Measurements from ENCODE around the gene IRAK3.

IRAK3 gene

GRCh38 chr12:66188584-66189485, at the start of gene IRAK3:
TSS of gene IRAK3 (plus strand) at chr12:66189214. CDS start at chr12:66189300, 86 bp downstream.
- peak; percentile 43 to 52 for DNase-seq

- no peak for DNase-seq
These were observed 49.7 kb upstream of the IRAK3 start for GRCh38 chr12:66139328-66139727.

GRCh38 chr12:66140731-66141130, 48.3 kb upstream of the IRAK3 start:
- DNase-seq: no peak

GRCh38 chr12:66141299-66141698, 47.7 kb upstream of the IRAK3 start:
- DNase-seq: no peak

- no peak for DNase-seq
These were observed 46.2 kb upstream of the IRAK3 start for GRCh38 chr12:66142826-66143225.

GRCh38 chr12:66143868-66144267, 45.1 kb upstream of the IRAK3 start:
- no peak for DNase-seq

GRCh38 chr12:66144791-66145754, 43.9 kb upstream of the IRAK3 start:
- DNase-seq: no peak

GRCh38 chr12:66149702-66150398, 39.2 kb upstream of the IRAK3 start:
- DNase-seq: no peak

GRCh38 chr12:66152732-66153131, 36.3 kb upstream of the IRAK3 start:
- no peak for DNase-seq

GRCh38 chr12:66154776-66155175, 34.2 kb upstream of the IRAK3 start:
- DNase-seq: no peak

GRCh38 chr12:66156654-66157053, 32.4 kb upstream of the IRAK3 start:
- no peak for DNase-seq

- DNase-seq: no peak
These were observed 29.9 kb upstream of the IRAK3 start for GRCh38 chr12:66159123-66159522.

GRCh38 chr12:66160704-66161103, 28.3 kb upstream of the IRAK3 start:
- no peak for DNase-seq

GRCh38 chr12:66162701-66163100, 26.3 kb upstream of the IRAK3 start:
- DNase-seq: no peak

- no peak for DNase-seq
These were observed 25.7 kb upstream of the IRAK3 start for GRCh38 chr12:66163289-66163688.

- no peak for DNase-seq
These were observed 24.6 kb upstream of the IRAK3 start for GRCh38 chr12:66164349-66164821.

- no peak for DNase-seq
These were observed 23.9 kb upstream of the IRAK3 start for GRCh38 chr12:66165141-66165540.

GRCh38 chr12:66166561-66166960, 22.5 kb upstream of the IRAK3 start:
- DNase-seq: no peak

GRCh38 chr12:66168410-66168809, 20.6 kb upstream of the IRAK3 start:
- DNase-seq: no peak

GRCh38 chr12:66169221-66170170, 19.5 kb upstream of the IRAK3 start, which contains the start of gene TMBIM4:
TSS of gene TMBIM4 (minus strand) at chr12:66169996. CDS start at chr12:66169951, 45 bp downstream.
- DNase-seq: peak; percentile 89 to 91

GRCh38 chr12:66170606-66171005, 18.4 kb upstream of the IRAK3 start:
- DNase-seq: no peak

All from activated T-cell treated with anti-CD3 and anti-CD28 coated beads, Interleukin-2, amount 50 U/mL, for 48 hours (primary cell).